ENCODE data around the gene TBC1D17.

DNA sequence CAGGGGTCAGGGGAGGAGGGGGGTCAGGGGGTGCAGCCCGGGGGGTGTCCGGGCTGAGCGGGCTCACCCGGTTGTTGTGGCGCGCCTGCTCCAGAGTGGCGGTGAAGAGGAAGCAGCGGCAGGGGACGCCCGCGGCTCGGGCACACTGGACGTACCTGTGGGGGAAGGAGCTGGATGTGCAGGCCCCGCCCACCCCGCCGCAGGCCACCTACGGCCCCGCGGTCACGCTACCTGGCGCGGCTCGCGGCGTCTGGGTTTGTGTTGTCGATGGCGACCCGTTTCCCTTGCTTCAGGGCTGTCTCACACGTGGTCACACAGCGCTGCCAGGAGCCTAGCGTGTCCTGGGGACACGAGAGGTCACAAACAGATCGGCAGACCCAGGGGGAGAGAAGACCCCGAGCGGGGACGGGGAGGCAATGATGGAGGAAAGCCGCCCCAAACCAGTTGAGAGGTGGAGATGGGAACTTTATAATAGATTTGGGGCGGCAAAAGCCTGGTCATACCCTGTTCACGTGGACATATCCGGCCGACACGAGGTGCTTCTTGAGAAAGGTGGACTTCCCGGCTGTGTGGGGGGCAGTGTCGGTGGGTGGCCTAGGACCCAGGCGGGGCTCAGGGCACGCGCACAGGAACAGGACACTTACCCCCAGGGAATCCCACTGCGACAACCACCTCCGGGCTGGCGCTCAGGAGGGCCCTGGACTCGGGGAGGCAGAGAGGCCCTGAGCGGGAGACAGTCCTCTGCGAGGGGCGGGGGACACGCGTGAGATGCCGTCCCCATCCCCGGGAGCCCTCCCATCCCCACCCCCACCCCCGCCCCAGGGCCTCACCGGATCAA lies 15.7 kb upstream of the TBC1D17 start:
- TF ChIP-seq, protein P1, sequence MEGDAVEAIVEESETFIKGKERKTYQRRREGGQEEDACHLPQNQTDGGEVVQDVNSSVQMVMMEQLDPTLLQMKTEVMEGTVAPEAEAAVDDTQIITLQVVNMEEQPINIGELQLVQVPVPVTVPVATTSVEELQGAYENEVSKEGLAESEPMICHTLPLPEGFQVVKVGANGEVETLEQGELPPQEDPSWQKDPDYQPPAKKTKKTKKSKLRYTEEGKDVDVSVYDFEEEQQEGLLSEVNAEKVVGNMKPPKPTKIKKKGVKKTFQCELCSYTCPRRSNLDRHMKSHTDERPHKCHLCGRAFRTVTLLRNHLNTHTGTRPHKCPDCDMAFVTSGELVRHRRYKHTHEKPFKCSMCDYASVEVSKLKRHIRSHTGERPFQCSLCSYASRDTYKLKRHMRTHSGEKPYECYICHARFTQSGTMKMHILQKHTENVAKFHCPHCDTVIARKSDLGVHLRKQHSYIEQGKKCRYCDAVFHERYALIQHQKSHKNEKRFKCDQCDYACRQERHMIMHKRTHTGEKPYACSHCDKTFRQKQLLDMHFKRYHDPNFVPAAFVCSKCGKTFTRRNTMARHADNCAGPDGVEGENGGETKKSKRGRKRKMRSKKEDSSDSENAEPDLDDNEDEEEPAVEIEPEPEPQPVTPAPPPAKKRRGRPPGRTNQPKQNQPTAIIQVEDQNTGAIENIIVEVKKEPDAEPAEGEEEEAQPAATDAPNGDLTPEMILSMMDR (IDR thresholded peaks at IDR 0.05), result peak; percentile 51
- TF ChIP-seq ZFX (IDR thresholded peaks at IDR 0.05; ENCODE audit: borderline replicate concordance), result no peak
